ENCODE measurements around the gene ZBTB42. TPM values are rescaled to one million over a fixed set of nuclear protein-coding genes. Genes with fewer than 3 reads are reported as not detected.

Gene ZBTB42
- total and polyA plus RNA-seq, 2 of the 13 experiments (the other 11 are each of a cell fraction or from before 2014, with no cell fraction given) = 2.8 to 4.2 TPM

DNA sequence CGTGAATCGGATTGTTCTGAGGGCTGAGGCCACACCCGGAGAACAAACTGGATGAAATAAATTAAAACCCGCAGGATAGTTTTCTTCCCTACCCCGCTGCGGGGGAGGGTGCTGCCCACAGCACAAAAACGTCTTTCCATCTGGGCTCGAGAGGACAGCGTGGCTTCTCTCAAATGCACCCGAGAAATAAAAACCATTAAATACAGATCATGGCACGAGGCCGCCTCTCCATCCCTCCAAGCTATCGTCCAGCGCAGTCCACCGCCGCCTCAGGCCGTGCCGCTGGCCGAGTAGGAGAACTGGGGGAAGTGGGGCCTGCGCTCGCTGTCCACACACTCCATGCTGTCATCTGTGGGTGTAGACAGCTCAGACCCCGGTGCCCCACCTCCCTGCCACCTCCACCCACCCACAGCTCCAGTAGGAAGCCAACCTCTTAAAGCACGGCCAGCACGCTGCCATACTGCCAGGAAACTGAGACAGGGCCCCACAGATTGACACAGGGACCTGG lies 30.8 kb upstream of the ZBTB42 start:
- TF ChIP-seq ZNF441 (CRISPR knock-in tag; IDR thresholded peaks at IDR 0.05; ENCODE audit: borderline replicate concordance) (no peak), ZNF562 (CRISPR knock-in tag; IDR thresholded peaks at IDR 0.05; ENCODE audit: borderline replicate concordance) (no peak), REPIN1 (CRISPR knock-in tag; IDR thresholded peaks at IDR 0.05; ENCODE audit: borderline replicate concordance, low read depth) (no peak), HNRNPL (IDR thresholded peaks at IDR 0.05; ENCODE audit: low read depth, low read length) (0 out of 2 replicates have a peak, but pooled peaks have one; percentile 16), AHR (CRISPR knock-in tag; IDR thresholded peaks at IDR 0.05) (no peak), PAF1 (CRISPR knock-in tag; IDR thresholded peaks at IDR 0.05) (0 out of 2 replicates have a peak, but pooled peaks have one; percentile 35), AGO1 (IDR thresholded peaks at IDR 0.05; ENCODE audit: low read depth, low read length, poor library complexity, severe bottlenecking) (peak; percentile 66), ZNF121 (CRISPR knock-in tag; IDR thresholded peaks at IDR 0.05) (no peak), RBFOX2 (IDR thresholded peaks at IDR 0.05; ENCODE audit: low read depth, low read length) (peak; percentile 32; the same call in 1 of the 2 replicates), ZIK1 (CRISPR knock-in tag; IDR thresholded peaks at IDR 0.05; ENCODE audit: borderline replicate concordance, low read depth) (no peak), AGO2 (optimal IDR thresholded peaks at IDR 0.05; ENCODE audit: low read depth, low read length) (peak; percentile 58)
- TF ChIP-seq, protein P1, sequence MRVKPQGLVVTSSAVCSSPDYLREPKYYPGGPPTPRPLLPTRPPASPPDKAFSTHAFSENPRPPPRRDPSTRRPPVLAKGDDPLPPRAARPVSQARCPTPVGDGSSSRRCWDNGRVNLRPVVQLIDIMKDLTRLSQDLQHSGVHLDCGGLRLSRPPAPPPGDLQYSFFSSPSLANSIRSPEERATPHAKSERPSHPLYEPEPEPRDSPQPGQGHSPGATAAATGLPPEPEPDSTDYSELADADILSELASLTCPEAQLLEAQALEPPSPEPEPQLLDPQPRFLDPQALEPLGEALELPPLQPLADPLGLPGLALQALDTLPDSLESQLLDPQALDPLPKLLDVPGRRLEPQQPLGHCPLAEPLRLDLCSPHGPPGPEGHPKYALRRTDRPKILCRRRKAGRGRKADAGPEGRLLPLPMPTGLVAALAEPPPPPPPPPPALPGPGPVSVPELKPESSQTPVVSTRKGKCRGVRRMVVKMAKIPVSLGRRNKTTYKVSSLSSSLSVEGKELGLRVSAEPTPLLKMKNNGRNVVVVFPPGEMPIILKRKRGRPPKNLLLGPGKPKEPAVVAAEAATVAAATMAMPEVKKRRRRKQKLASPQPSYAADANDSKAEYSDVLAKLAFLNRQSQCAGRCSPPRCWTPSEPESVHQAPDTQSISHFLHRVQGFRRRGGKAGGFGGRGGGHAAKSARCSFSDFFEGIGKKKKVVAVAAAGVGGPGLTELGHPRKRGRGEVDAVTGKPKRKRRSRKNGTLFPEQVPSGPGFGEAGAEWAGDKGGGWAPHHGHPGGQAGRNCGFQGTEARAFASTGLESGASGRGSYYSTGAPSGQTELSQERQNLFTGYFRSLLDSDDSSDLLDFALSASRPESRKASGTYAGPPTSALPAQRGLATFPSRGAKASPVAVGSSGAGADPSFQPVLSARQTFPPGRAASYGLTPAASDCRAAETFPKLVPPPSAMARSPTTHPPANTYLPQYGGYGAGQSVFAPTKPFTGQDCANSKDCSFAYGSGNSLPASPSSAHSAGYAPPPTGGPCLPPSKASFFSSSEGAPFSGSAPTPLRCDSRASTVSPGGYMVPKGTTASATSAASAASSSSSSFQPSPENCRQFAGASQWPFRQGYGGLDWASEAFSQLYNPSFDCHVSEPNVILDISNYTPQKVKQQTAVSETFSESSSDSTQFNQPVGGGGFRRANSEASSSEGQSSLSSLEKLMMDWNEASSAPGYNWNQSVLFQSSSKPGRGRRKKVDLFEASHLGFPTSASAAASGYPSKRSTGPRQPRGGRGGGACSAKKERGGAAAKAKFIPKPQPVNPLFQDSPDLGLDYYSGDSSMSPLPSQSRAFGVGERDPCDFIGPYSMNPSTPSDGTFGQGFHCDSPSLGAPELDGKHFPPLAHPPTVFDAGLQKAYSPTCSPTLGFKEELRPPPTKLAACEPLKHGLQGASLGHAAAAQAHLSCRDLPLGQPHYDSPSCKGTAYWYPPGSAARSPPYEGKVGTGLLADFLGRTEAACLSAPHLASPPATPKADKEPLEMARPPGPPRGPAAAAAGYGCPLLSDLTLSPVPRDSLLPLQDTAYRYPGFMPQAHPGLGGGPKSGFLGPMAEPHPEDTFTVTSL (CRISPR knock-in tag; IDR thresholded peaks at IDR 0.05; ENCODE audit: borderline replicate concordance) = no peak

More for the DNA sequence above, 30.8 kb upstream of the ZBTB42 start:
- no peak for FAIRE-seq
- peaks cover 8% of the 10 kb centered on the region for H3K9me3 ChIP-seq (ENCODE audit: low read length)
- CTCF ChIA-PET (ENCODE audit: low intra/inter-chr PET ratio, low total read pairs) = no interaction called here
- peaks cover 4% of the 10 kb centered on the region for H4K20me1 ChIP-seq (ENCODE audit: insufficient read depth, low read length)
- no peak overlapping the region for H3K4me2 ChIP-seq (ENCODE audit: low read depth, low read length)
- in situ Hi-C loops (cut with HindIII; ENCODE audit: extremely low pct_ligation_motif_present, low pct_unique_long_range_greater_than_20kb) (no loop called here), intact Hi-C loops (cut with micrococcal nuclease; ENCODE audit: unreplicated experiment) (no loop called here)
- peaks cover 25% of the 10 kb centered on the region for H3K4me1 ChIP-seq (ENCODE audit: insufficient read depth, low read length)
- H3K27me3 ChIP-seq (ENCODE audit: control insufficient read depth in 1 of 2, insufficient read depth in 2 of 2, low read length in 2 of 2) = no peaks in the 10 kb centered on the region; a peak in 1 of 5 replicates
- no peak overlapping the region for H3K4me3 ChIP-seq (replicated peaks in 1 of 3; ENCODE audit: insufficient read depth in 1 of 3, low read depth in 2 of 3, low read length in 3 of 3)
- H3K79me2 ChIP-seq (ENCODE audit: insufficient read depth, low read length) = peaks cover 29% of the 10 kb centered on the region
- H3K9ac ChIP-seq (ENCODE audit: insufficient read depth, low read depth, low read length) = no peak overlapping the region
- peaks cover 19 to 28% of the 10 kb centered on the region in 2 experiments; a peak in 4 of 5 replicates for H3K36me3 ChIP-seq (replicated peaks in 1 of 2; ENCODE audit: control insufficient read depth in 1 of 2, insufficient read depth in 2 of 2, low read length in 2 of 2)
- no peak overlapping the region for H3K27ac ChIP-seq (ENCODE audit: extremely low read length, insufficient read depth, low read length)
- no peak for DNase-seq (ENCODE audit: low spot score)
- 96% methylated on average over 23 of the region's 24 CpGs for WGBS (ENCODE audit: low lambda C conversion rate)
- ATAC-seq = no peak
- POLR2A ChIA-PET = interaction anchor here (0.6 to 3.3 kb wide), 3 partner anchors 16 to 95 kb away, joined by 3 to 32 read pairs (median 3); partner anchors contain the start of genes CEP170B and SIVA1
- H2AFZ ChIP-seq (ENCODE audit: low read length) = no peak overlapping the region
- no TSS peak for BruUV-seq (replicated peaks)

Data from HepG2 (cell line).